Aorta (tissue), 5 donors: ENCODE data around the gene ZNF217. TPM values are rescaled to one million over a fixed set of nuclear protein-coding genes. Genes with fewer than 3 reads are reported as not detected.
A peak's percentile ranks its signal among the peaks of the same experiment; 100 is the strongest.
"Not testable (repeated sequence)": the region's sequence is repeated elsewhere in the genome, so short reads cannot be mapped to it uniquely, and the experiment has no call there.

Source experiments
- ATAC-seq: fragments of 200-7000 bp; cut with Tn5 transposase; one replicate; pipeline ENCODE4 v1.9.1; 2022; ENCODE audit warnings: moderate library complexity; ENCODE audit not compliant: low FRiP score
- DNase-seq, 2 donors: peaks; one replicate each; pipeline ENCODE4 v3.0.0-alpha.2; 2020
- H3K27ac ChIP-seq, 2 donors: one replicate each; pipeline ENCODE4 v1.5.1; 2013; ENCODE audit warnings: low read length in 2 of 2, mild to moderate bottlenecking in 2 of 2, moderate library complexity in 2 of 2, control low read depth in 1 of 2, inconsistent platforms in 1 of 2, low read depth in 1 of 2
- H3K27me3 ChIP-seq, 2 donors: one replicate each; pipeline ENCODE4 v1.6.1; 2013; ENCODE audit warnings: control low read depth in 1 of 2, low read length in 1 of 2, mild to moderate bottlenecking in 1 of 2, moderate library complexity in 1 of 2; ENCODE audit not compliant: insufficient read depth in 2 of 2, control insufficient read depth in 1 of 2
- H3K36me3 ChIP-seq, 2 donors: one replicate each; pipeline ENCODE4 v1.6.1; 2013; ENCODE audit warnings: control low read depth in 1 of 2, low read length in 1 of 2, mild to moderate bottlenecking in 1 of 2; ENCODE audit not compliant: insufficient read depth in 2 of 2, control insufficient read depth in 1 of 2
- H3K4me1 ChIP-seq, 2 donors: one replicate each; pipeline ENCODE4 v1.6.1; 2013; ENCODE audit warnings: low read length in 2 of 2, control low read depth in 1 of 2, mild to moderate bottlenecking in 1 of 2, moderate library complexity in 1 of 2; ENCODE audit not compliant: insufficient read depth in 2 of 2, control insufficient read depth in 1 of 2
- H3K4me3 ChIP-seq, 2 donors: one replicate each; pipeline ENCODE4 v1.5.1; 2013; ENCODE audit warnings: low read length in 2 of 2, control low read depth in 1 of 2, mild to moderate bottlenecking in 1 of 2
- H3K9me3 ChIP-seq: one replicate; pipeline ENCODE4 v1.6.1; 2013; ENCODE audit warnings: mild to moderate bottlenecking, low read length; ENCODE audit not compliant: control insufficient read depth
- WGBS, 2 donors: extraction: QIAGEN DNeasy Blood & Tissue Kit; methylation state at CpG; one replicate each; pipeline ENCODE4 v1.1.7; 2013; 5-methylcytosine and 5-hydroxymethylcytosine counted together
- intact Hi-C, 2 donors: fragments of 100-400 bp; cut with DNase I; formaldehyde crosslinking; loops; one replicate each; pipeline versions ENCODE4 v1.14.2 to v1.15.0; 2022
- long read RNA-seq, 2 donors: library from polyadenylated mRNA; unstranded; transcript quantifications; one replicate each; pipeline ENCODE4 v2.0.0, GENCODE V29; 2020 to 2021
- polyA plus RNA-seq, 2 donors: library from polyadenylated mRNA; stranded (reverse); fragments of 200-250 nt; gene quantifications; one replicate each; pipeline ENCODE4 v1.2.3, GENCODE V29; 2013
- total RNA-seq, 2 donors: library from RNA; stranded (reverse); fragmentation: NEBNext Ultra II Directional; extraction: Animal tissue kit (Norgen Biotek cat#: 25700); gene quantifications; one replicate each; pipeline ENCODE4 v1.2.1, GENCODE V29; 2021
- donor health status: healthy with polysubstance abuse.
- donor health status: Bipolar disorder and iron deficiency.
- donor health status: DM: no; HTN: no; CAD: no.
- donor health status: DM: no; HTN: no; CAD: no.
- donor health status: DM: yes; HTN: yes; CAD: no.

ZNF217 gene
- total RNA-seq (10 to 100 TPM; 26.5 to 30.9 TPM), polyA plus RNA-seq (1 to 10 TPM; 3.4 to 4.0 TPM)
- long read RNA-seq, donor 1, partial matches to known transcripts, result 3 of 6 reads
- long read RNA-seq, donor 1, other reads (novel, unspliced or antisense), result 3 of 6 reads
- long read RNA-seq, donor 2, partial matches to known transcripts, result 0 of 1 reads
- long read RNA-seq, donor 2, other reads (novel, unspliced or antisense), result 1 of 1 reads

- H3K9me3 ChIP-seq, intact Hi-C loops, H3K27me3 ChIP-seq, H3K36me3 ChIP-seq, H3K4me1 ChIP-seq: not testable (repeated sequence)
- 2 to 3% methylated on average over 23 to 66 of the region's 66 CpGs for WGBS, 2 donors
- H3K4me3 ChIP-seq, result peak within 1 kb of the TSS; percentile 90 to 95
- peak within 1 kb of the TSS in 1 of 2 donors; percentile 89 for H3K27ac ChIP-seq
- DNase-seq (peak; percentile 87 to 93), ATAC-seq (peak; percentile 64)
These were observed at the start of gene ZNF217 for GRCh38 chr20:53593466-53594007. Gene ZNF217 (minus strand): TSS chr20:53593839. CDS start chr20:53582826, 11,013 bp downstream.

- peak; percentile 65 for ATAC-seq
- WGBS, 2 donors, result 56 to 61% methylated on average over 12 of the region's 12 CpGs
- Histone ChIP-seq H3K27ac (no peak overlapping the region), H3K4me1 (no peaks in the 10 kb centered on the region), H3K27me3 (no peaks in the 10 kb centered on the region), H3K36me3 (no peaks in the 10 kb centered on the region), H3K9me3 (no peaks in the 10 kb centered on the region), H3K4me3 (no peak overlapping the region)
- no peak for DNase-seq
- intact Hi-C loops, result no loop called here
These were observed 49.6 kb upstream of the ZNF217 start for GRCh38 chr20:53643031-53643832.

GRCh38 chr20:53642196-53643030 is 48.8 kb upstream of the ZNF217 start:
- Histone ChIP-seq H3K27ac (no peak overlapping the region), H3K27me3 (no peaks in the 10 kb centered on the region), H3K36me3 (no peaks in the 10 kb centered on the region), H3K4me3 (no peak overlapping the region), H3K4me1 (no peaks in the 10 kb centered on the region), H3K9me3 (no peaks in the 10 kb centered on the region)
- intact Hi-C loops, result no loop called here
- ATAC-seq, result peak; percentile 79
- peak in 1 of 2 donors; percentile 61 for DNase-seq
- WGBS, 2 donors, result 73 to 74% methylated on average over 17 of the region's 17 CpGs

- no peaks in the 10 kb centered on the region for H3K9me3 ChIP-seq
- H3K36me3 ChIP-seq, result no peaks in the 10 kb centered on the region
- no peak for ATAC-seq
- no peak overlapping the region for H3K27ac ChIP-seq
- H3K4me1 ChIP-seq, result no peaks in the 10 kb centered on the region
- no peaks in the 10 kb centered on the region for H3K27me3 ChIP-seq
- DNase-seq, result no peak
- intact Hi-C loops, result no loop called here
- 86 to 90% methylated on average over 6 of the region's 6 CpGs for WGBS, 2 donors
- no peak overlapping the region for H3K4me3 ChIP-seq
These were observed 46.2 kb upstream of the ZNF217 start for GRCh38 chr20:53639647-53640440.

- no peak overlapping the region for H3K4me3 ChIP-seq
- H3K36me3 ChIP-seq, result no peaks in the 10 kb centered on the region
- no peaks in the 10 kb centered on the region for H3K27me3 ChIP-seq
- no peaks in the 10 kb centered on the region for H3K4me1 ChIP-seq
- no peaks in the 10 kb centered on the region for H3K9me3 ChIP-seq
- ATAC-seq (no peak), DNase-seq (no peak)
- intact Hi-C loops, result no loop called here
- H3K27ac ChIP-seq, result no peak overlapping the region
- WGBS, 2 donors, result 95 to 97% methylated on average over 3 of the region's 3 CpGs
These were observed 45.5 kb upstream of the ZNF217 start for GRCh38 chr20:53639128-53639527.

- intact Hi-C loops, H3K27me3 ChIP-seq, H3K9me3 ChIP-seq, ATAC-seq, H3K27ac ChIP-seq, H3K4me3 ChIP-seq, H3K4me1 ChIP-seq, H3K36me3 ChIP-seq, DNase-seq: not testable (repeated sequence)
- 96 to 98% methylated on average over 9 of the region's 9 CpGs for WGBS, 2 donors
These were observed 43.7 kb upstream of the ZNF217 start for GRCh38 chr20:53637310-53637709.

GRCh38 chr20:53636540-53637097 is 43.0 kb upstream of the ZNF217 start:
- Histone ChIP-seq H3K9me3 (no peaks in the 10 kb centered on the region), H3K4me1 (no peaks in the 10 kb centered on the region), H3K4me3 (no peak overlapping the region), H3K36me3 (no peaks in the 10 kb centered on the region), H3K27me3 (no peaks in the 10 kb centered on the region), H3K27ac (no peak overlapping the region)
- no peak for DNase-seq
- no peak for ATAC-seq
- 61 to 70% methylated on average over 2 of the region's 2 CpGs for WGBS, 2 donors
- intact Hi-C loops, result no loop called here

GRCh38 chr20:53635221-53635620 is 41.6 kb upstream of the ZNF217 start:
- ATAC-seq (no peak), DNase-seq (no peak)
- Histone ChIP-seq H3K9me3 (no peaks in the 10 kb centered on the region), H3K4me1 (no peaks in the 10 kb centered on the region), H3K27me3 (no peaks in the 10 kb centered on the region), H3K27ac (no peak overlapping the region), H3K36me3 (no peaks in the 10 kb centered on the region), H3K4me3 (no peak overlapping the region)
- intact Hi-C loops, result no loop called here
- WGBS, 2 donors, result 78 to 84% methylated on average over 5 of the region's 5 CpGs
